DND-41 (cell line): ENCODE data around the gene RASGEF1C.

ENCODE experiments used
- CTCF ChIP-seq: IDR thresholded peaks from 2 replicates; pipeline ENCODE4 v1.5.1; 2012; ENCODE audit warnings: borderline replicate concordance, low read length, moderate library complexity, mild to moderate bottlenecking; ENCODE audit not compliant: poor library complexity, severe bottlenecking; ENCODE audit errors: extremely low read depth
- EZH2 ChIP-seq: IDR thresholded peaks from 3 replicates; pipeline ENCODE4 v1.6.1; 2012; ENCODE audit warnings: borderline replicate concordance, low read depth, mild to moderate bottlenecking, moderate library complexity, low read length, inconsistent platforms; ENCODE audit not compliant: severe bottlenecking

GRCh38 chr5:180130291-180130869 lies 78.6 kb downstream of the RASGEF1C start:
- TF ChIP-seq EZH2 (no peak), CTCF (no peak)
